GM18951 (cell line): ENCODE measurements around the gene TYK2.
"Not testable (repeated sequence)": the region's sequence is repeated elsewhere in the genome, so short reads cannot be mapped to it uniquely, and the experiment has no call there.

ENCODE experiments used
- POLR2A ChIP-seq: IDR thresholded peaks from 4 replicates; pipeline ENCODE4 v1.6.1; 2011; ENCODE audit warnings: mild to moderate bottlenecking; ENCODE audit not compliant: insufficient read length, insufficient read depth; ENCODE audit errors: extremely low read depth
- in situ Hi-C: fragments of 300-500 bp; cut with MboI; formaldehyde crosslinking; loops from one replicate; pipeline ENCODE4 v1.12.0; 2022; ENCODE audit warnings: low sequenced_read_pairs, mixed read lengths, inconsistent platforms; ENCODE audit not compliant: unreplicated experiment

TYK2 gene

DNA sequence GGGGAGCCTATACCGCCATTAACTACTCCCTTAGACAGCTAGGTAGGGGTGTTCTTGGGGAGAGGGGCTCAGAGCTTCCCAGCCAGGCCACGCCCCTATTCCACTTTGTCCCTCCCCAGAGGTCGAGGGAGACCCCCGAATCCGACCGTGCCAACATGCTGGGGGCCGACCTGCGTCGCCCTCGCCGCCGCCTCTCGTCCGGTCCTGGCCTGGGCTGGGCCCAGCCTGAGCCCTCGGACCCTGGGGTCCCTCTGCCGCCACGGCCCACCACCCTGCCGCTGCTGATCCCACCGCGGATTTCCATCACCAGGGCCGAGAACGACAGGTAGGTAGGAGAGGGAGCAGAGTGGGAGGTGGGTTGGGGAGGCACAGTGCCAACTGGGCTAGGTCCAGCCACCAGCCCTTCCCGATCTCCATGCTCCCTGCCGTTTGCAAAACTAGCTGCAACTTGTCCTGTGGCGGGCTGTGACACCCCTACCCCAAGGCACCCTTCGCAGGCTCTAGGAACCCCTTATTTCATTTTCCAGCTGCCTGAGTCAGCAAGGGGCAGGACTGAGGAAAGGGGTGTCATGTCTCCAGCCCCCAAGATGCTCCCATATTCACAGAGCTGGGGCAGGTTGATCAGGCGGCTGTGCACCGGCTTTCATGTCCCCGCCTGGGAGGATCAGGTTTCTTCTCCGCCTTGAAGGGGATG, 37.3 kb upstream of the TYK2 start:
- TF ChIP-seq POLR2A: no peak
- in situ Hi-C loops: no loop called here

DNA sequence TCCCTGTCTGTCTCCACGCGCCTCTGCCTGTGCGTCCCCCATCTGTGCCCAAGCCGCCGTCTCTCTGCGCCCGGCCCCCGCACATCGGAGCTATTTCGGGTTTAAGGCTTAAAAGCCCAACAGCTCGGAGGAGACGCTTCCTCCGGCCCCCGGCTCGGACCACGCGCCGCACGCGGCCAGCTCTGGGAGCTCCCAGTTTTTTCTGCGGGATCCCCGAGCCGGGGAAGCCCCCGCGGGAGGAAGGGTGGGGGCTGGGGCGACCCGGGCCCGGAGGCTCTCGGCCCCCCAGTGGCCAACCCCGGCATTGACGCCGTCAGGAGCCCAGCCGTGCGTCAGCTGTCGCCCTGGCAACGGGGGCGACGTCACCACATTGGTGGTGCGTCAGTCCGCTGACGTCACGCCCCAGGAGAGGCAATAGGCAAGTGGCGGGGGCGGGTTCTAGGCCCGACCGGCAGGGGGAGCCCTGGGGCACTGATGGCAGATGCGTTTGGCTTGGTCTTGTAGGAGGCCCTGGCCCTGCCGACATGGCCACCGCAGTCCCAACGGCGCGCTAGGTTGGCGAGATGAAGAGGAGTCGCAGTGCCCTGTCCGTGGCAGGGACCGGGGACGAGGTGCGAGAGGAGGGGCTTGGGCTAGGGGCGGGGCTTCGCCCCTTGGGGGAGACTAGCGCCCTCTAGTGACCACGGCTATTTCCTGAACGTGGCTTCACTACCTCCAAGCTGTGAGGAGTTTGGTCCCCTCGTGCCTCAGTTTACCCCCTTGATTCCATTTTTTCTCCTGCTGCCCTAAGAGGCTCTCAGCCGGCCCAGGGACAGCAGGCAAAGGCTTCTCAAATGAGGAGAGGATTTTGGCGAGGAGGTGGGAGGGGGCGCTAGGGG, 36.2 kb upstream of the TYK2 start:
- in situ Hi-C loops: no loop called here
- TF ChIP-seq POLR2A: no peak

DNA sequence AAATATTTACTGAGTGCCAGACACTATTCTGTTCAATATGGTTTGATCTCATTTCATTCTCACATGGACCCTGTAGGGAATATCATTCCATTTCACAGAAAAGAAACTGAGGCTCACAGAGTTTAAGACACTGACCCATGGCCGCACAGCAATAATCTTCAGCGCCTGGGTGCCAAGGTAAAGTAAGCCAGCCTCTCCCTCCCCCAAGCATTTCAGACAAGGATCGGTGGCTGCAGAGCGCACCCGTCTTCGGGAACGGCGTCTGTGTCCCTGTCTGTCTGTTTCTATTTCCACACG, 35.7 kb upstream of the TYK2 start:
- TF ChIP-seq POLR2A: no peak
- in situ Hi-C loops: no loop called here

DNA sequence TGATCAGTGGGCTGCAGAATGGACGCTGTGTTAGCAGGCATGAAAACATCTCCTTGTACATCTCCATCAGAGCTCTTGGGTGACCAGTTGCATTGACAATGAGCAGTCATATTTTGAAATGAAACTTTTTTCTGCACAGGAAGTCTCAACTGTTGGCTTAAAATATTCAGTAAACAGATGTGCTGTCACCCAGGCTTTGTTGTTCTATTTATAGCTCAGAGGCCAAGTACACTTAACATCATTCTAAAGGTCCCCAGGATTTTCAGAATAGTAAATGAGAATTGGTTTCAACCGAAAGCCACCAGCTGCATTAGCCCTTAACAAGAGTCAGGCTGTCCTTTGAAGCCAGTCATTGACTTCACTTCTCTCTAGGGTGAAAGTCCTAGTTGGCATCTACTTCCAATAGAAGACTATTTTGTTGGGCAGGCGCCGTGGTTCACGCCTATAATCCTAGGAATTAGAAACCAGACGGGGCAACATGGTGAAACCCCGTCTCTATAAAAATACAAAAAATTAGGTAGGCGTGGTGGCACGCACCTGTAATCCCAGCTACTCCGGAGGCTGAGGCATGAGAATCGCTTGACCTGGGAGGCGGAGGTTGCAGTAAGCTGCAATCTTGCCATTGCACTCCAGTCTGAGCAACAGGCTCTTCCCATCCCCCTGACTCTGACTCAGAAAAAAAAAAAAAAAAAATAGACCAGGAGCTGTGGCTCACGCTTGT, 32.0 kb upstream of the TYK2 start:
- in situ Hi-C loops: no loop called here
- TF ChIP-seq POLR2A: no peak

DNA sequence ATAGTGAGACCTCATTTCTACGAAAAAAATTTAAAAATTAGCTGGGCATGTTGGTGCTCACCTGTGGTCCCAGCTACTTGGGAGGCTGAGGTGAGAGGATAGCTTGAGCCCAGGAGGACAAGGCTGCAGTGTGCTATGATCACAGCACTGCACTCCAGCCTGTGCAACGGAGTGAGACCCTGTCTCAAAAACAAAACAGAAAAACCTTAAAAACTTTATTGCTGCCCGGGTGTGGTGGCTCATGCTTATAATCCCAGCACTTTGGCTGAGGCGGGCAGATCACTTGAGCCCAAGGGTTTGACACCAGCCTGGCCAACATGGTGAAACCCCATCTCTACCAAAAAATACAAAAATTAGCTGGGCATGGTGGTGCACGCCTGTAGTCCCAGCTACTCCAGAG, 30.9 kb upstream of the TYK2 start:
- in situ Hi-C loops: not testable (repeated sequence)

DNA sequence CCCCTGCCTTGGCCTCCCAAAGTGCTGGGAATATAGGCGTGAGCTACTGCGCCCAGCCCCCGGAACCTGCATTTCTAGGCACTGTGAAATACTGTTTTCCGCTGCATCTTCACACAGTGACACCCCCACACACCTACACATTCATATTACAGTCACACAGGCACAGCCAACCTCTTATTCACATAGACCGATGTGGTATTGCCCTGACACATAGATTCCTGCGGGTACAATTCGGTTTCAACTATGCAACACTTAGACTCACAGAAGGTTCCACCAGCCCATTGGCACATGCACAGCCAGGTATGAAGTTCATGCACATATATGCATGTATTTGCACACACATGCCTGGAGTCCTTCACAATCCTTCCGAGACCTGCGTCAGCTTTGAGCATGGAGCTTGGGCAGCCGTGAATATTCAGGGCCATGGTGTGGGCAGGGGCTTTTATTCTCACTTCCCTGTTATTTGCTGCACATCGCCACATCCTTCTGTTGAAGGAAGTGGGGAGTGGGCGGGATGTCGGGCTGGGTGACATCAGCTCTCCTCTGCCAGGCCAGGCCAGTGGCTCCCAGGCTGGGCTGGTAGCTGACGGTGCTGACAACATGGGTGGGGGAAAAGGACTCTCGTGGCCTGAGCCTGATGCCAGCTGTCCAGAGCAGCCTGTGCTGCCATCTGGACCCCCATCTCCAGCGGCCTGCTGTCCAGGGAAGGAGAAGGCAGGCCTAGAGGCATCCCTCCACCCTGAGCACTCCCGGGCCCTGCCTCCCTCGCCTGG, 28.3 kb upstream of the TYK2 start:
- TF ChIP-seq POLR2A: peak; percentile 27
- in situ Hi-C loops: no loop called here

DNA sequence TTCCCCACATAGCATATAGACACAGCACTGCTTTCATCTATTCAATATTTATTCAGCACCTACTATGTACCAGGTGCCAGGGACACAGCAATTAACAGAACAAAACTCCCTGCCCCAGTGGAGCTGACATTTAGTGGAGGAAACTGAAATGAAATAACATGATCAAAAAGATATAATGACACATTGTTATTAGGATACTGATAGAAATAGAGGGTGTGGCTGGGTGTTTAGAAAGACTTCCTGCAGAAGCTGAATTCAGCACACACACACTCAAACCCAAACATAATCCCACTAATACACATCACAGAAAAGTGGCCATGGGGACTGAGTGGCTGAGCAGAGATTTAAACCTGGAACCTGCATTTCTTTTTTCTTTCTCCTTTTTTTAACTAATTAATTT, 26.7 kb upstream of the TYK2 start:
- in situ Hi-C loops: no loop called here
- TF ChIP-seq POLR2A: no peak

DNA sequence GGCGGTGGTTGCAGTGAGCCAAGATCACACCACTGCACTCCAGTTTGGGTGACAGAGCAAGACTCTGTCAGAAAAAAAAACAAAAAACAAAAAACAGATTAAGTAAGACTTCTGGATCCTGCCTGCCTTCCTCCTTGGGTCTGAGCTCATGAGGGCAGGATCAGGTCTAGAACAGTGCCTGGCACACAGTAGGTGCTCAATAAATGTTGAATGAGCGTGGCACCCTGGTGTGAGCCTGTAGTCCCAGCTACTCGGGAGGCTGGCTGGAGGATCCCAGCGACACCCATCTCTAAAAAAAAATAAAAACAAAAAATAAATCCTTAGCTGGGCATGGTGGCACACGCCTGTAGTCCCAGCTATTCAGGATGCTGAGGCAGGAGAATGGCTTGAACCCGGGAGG, 25.8 kb upstream of the TYK2 start:
- no peak for TF ChIP-seq POLR2A
- in situ Hi-C loops: no loop called here

DNA sequence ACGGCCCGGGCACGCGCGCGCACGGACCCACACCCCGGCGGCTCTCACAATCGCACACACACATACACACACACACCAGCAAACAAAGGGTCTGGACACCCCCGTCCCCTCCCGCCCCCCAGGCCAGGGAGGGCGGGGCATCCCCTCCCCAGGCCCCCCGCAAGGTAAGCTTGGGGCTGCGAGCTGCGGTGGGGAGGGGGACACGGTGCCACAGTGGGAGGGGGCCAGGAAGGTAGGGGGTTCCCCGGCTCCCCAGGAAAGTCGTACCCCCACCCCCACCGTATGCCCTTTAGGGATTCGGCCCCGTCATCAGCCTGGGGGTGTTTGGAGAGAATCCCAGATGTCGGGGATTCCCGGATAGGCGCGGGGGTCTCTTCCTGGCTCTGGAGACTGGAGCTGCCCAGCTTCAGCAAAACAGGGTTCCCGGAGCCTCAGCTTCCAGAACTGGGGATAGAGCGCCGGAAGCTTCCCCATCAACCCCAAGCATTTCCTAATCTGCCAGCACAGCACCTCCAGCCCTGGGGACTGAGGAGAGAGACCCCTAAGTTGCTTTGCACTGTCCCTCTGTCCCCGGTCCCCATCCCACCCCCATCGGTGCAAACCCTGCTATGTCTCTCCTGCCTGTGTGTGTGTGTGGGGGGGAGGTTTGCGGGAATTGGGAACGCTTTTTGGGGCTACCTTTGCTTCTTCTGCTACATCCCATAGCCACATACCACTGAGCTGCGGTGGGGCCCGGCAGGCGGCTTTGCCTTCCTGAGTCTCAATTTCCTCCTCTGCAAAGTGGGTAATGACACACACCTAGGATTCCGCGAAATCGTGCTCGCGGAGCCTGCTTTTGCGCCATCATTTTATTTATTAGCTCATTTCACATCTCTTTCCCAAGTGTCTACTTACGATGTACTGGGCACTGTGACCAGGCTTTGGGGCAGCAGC, 24.8 kb upstream of the TYK2 start:
- in situ Hi-C loops: no loop called here

DNA sequence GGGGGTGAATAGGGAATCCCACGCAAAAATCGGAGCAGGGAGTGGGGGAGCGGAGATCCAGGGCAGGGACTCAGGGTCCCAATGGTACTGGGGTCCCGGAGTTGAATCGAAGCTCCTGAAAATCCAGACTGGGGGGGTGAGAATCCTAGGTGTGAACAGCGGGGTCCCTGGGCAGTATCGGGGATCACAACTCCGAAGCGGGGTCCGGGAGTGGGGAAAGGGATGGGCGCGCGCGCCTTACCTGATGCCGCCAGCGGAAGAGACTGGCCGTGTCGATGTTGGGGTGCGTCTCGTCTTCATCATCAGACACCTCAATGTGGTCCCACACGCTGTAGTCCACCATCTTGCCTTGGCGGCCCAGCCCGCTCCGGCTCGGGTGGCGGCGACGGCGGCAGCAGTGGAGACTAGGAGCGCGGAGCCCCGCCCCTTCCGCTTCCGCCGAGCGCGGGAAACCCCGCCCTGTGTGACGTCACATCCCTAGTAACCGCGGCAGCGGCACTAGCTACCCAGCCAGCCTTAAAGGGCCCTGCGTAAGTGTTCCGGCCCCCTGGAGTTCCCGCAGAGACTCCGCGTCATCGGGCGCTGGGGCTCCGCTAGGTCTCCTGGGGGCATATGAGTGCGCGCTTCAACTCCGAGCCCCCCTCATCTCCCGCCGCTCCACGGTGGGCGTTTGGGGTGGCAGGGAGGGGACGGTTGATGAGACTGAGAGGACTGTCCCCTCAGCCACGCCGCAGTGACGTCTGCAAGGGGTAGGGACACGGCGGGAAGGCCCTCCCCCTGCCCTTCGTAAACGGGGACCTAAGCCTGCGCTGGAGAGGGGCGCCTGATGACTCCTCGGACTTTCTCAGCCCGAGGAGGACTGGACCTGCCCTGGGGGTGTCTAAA, 23.0 kb upstream of the TYK2 start, which contains the start of gene CDC37:
TSS of gene CDC37 (minus strand) at position 406 of the 885 bp plus-strand sequence. CDS start at position 343, 63 bp downstream.
- peak; percentile 97 for TF ChIP-seq POLR2A
- in situ Hi-C loops: no loop called here

More for the DNA sequence above, 24.8 kb upstream of the TYK2 start:
- no peak for TF ChIP-seq POLR2A

DNA sequence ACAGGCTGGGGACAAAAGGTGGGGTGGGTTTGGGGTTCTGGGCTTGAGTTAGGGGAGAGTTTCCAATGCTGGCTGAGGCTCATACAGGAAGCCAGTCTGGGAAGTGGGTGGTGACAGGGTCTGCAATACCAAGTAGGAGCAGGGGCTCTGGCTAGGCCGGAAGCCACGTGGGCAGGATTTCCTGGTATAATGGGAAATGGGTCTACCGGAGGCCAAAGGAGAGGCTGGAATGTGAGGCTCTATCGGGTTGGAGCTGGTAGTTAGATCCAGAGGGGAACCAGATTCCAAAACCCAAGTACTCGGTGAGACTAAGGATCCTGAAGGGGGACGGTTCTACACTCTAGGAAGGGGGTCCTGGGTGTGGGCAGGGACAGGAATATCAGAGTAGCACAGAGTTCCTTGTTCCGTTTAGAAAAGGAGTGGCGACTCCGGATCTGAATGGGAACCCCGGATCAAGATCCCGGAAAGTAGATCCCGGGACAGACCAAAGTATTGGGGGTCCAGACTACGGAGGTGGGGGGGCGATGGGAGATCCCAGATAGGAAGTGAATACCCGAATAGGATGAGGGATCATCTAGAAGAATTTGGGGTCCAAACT, 22.2 kb upstream of the TYK2 start:
- TF ChIP-seq POLR2A: no peak
- in situ Hi-C loops: no loop called here
